OCI-LY7 (cell line): ENCODE results near the gene MREG. TPM values are rescaled to one million over a fixed set of nuclear protein-coding genes. Genes with fewer than 3 reads are reported as not detected.

Experiments used
- BruUV-seq: library from RNA; stranded (reverse); fragments of 400-500 nt; replicated peaks from 2 replicates; lab custom pipeline; 2021; lab: Mats Ljungman, UMichigan
- CTCF ChIA-PET: fragments of 300-600 bp; sonication (Branson Sonifier 250); formaldehyde crosslinking; loops from one replicate; lab custom pipeline; 2022; ENCODE audit warnings: antibody characterized with exemption; ENCODE audit not compliant: unreplicated experiment; lab: Charles Lee
- POLR2A ChIA-PET: fragments of 300-600 bp; sonication (Branson Sonifier 250); formaldehyde crosslinking; loops from one replicate; lab custom pipeline; 2022; ENCODE audit warnings: antibody characterized with exemption; lab: Charles Lee
- DNase-seq: peaks from one replicate; pipeline ENCODE4 v3.0.0-alpha.2; 2015; ENCODE audit warnings: low spot score
- H2AFZ ChIP-seq: fragments of 200-600 bp; sonication (generic), shearing (Covaris generic); 2 replicates; pipeline ENCODE4 v1.6.1; 2014; ENCODE audit warnings: mild to moderate bottlenecking, antibody characterized with exemption, low read length, moderate library complexity
- H3K27ac ChIP-seq: fragments of 200-600 bp; sonication (generic); 2 replicates; pipeline ENCODE4 v1.5.1; 2014; ENCODE audit warnings: mixed run types, low read depth, mild to moderate bottlenecking, moderate library complexity, low read length, inconsistent platforms; ENCODE audit not compliant: poor library complexity, severe bottlenecking
- H3K36me3 ChIP-seq: fragments of 200-600 bp; sonication (generic); 2 replicates; pipeline ENCODE4 v1.6.1; 2014; ENCODE audit warnings: mild to moderate bottlenecking, antibody characterized with exemption, low read length, moderate library complexity, mixed read lengths; ENCODE audit not compliant: insufficient read depth
- H3K4me1 ChIP-seq: fragments of 200-600 bp; sonication (generic); 2 replicates; pipeline ENCODE4 v1.5.1; 2014; ENCODE audit warnings: mild to moderate bottlenecking, low read length; ENCODE audit not compliant: insufficient read depth, poor library complexity, severe bottlenecking
- H3K4me2 ChIP-seq: fragments of 200-600 bp; sonication (generic); 2 replicates; pipeline ENCODE4 v1.6.1; 2014; ENCODE audit warnings: mild to moderate bottlenecking, low read length
- H3K4me3 ChIP-seq: fragments of 200-600 bp; sonication (generic); 2 replicates; pipeline ENCODE4 v1.5.1; 2014; ENCODE audit warnings: mild to moderate bottlenecking, low read depth, low read length; ENCODE audit not compliant: poor library complexity, severe bottlenecking
- H3K79me2 ChIP-seq: fragments of 200-600 bp; sonication (generic); 2 replicates; pipeline ENCODE4 v1.6.1; 2016; ENCODE audit warnings: low read depth, mild to moderate bottlenecking, low read length, moderate library complexity, mixed read lengths; ENCODE audit not compliant: insufficient read depth
- H3K9me2 ChIP-seq: fragments of 200-600 bp; sonication (generic); 2 replicates; pipeline ENCODE4 v1.6.1; 2016; ENCODE audit warnings: mild to moderate bottlenecking, low read length, mixed read lengths; ENCODE audit not compliant: insufficient read depth
- H3K9me3 ChIP-seq: fragments of 200-600 bp; sonication (generic); 2 replicates; pipeline ENCODE4 v1.6.1; 2014; ENCODE audit warnings: mild to moderate bottlenecking, mixed run types, low read length, mixed read lengths
- H4K20me1 ChIP-seq: fragments of 200-600 bp; sonication (generic); 2 replicates; pipeline ENCODE4 v1.6.1; 2014; ENCODE audit warnings: mild to moderate bottlenecking, antibody characterized with exemption, low read length, moderate library complexity, mixed read lengths; ENCODE audit not compliant: insufficient read depth
- EZH2phosphoT487 ChIP-seq: fragments of 200-600 bp; sonication (generic); IDR thresholded peaks from 2 replicates; pipeline ENCODE4 v1.6.1; 2018; ENCODE audit warnings: low read depth, borderline replicate concordance, mild to moderate bottlenecking, mixed run types, antibody characterized with exemption, low read length, moderate library complexity, mixed read lengths
- intact Hi-C: fragments of 100-400 bp; cut with micrococcal nuclease; formaldehyde crosslinking; loops from one replicate; pipeline ENCODE4 v1.10.0; 2022; ENCODE audit not compliant: unreplicated experiment
- total RNA-seq, 2 experiments: library from RNA; depleted of rRNA in 1 of 2; stranded (reverse); fragments of >200 nt in 1 of 2; shearing (Covaris generic) in 1 of 2; gene quantifications; 2 replicates each; pipeline ENCODE4 v1.2.3, GENCODE V29; 2014 to 2022
- TF ChIP-seq, protein P1 (sequence below): fragments of 200-600 bp; sonication (generic); conservative IDR thresholded peaks from 2 replicates; pipeline ENCODE4 v1.5.1; 2014; ENCODE audit warnings: mild to moderate bottlenecking, antibody characterized with exemption, low read length, moderate library complexity, mixed read lengths

Gene MREG
- total RNA-seq, 2 experiments from 2014 or later, result 5.6 to 9.3 TPM

DNA sequence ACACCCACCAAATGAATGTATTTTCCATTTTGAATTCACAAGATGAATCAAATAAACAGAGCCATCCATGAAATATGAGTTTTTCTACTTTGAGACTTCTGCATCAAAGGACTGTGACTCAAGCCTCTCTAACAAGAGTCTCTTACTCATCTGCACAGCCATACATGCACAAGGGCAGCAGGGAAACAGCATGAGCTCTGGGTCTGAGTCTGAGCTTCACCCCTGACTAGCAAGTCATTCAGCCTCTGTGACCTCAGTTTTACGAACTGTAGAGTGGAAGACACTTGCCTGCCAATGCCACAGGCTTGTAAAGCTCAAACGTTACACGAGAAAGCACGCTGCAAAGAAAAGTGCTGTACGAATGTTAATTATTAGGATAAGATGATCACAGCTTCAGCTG lies 42.9 kb downstream of the MREG start:
- ChIA-PET POLR2A (interaction anchor here (0.5 kb wide), 1 partner anchor 31 kb away, joined by 3 read pairs; no protein-coding TSS in a partner anchor), CTCF (no interaction called here)
- no peak for DNase-seq
- no peak overlapping the region for H3K4me2 ChIP-seq
- H3K79me2 ChIP-seq, result no peaks in the 10 kb centered on the region
- TF ChIP-seq, protein P1, sequence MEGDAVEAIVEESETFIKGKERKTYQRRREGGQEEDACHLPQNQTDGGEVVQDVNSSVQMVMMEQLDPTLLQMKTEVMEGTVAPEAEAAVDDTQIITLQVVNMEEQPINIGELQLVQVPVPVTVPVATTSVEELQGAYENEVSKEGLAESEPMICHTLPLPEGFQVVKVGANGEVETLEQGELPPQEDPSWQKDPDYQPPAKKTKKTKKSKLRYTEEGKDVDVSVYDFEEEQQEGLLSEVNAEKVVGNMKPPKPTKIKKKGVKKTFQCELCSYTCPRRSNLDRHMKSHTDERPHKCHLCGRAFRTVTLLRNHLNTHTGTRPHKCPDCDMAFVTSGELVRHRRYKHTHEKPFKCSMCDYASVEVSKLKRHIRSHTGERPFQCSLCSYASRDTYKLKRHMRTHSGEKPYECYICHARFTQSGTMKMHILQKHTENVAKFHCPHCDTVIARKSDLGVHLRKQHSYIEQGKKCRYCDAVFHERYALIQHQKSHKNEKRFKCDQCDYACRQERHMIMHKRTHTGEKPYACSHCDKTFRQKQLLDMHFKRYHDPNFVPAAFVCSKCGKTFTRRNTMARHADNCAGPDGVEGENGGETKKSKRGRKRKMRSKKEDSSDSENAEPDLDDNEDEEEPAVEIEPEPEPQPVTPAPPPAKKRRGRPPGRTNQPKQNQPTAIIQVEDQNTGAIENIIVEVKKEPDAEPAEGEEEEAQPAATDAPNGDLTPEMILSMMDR, result no peak
- TF ChIP-seq EZH2phosphoT487, result no peak
- H3K36me3 ChIP-seq, result no peaks in the 10 kb centered on the region
- BruUV-seq, result no TSS peak
- intact Hi-C loops, result no loop called here
- H3K27ac ChIP-seq, result no peak overlapping the region
- no peak overlapping the region for H2AFZ ChIP-seq
- no peaks in the 10 kb centered on the region for H3K9me3 ChIP-seq
- no peak overlapping the region for H3K4me3 ChIP-seq
- H3K9me2 ChIP-seq, result no peaks in the 10 kb centered on the region
- no peaks in the 10 kb centered on the region for H4K20me1 ChIP-seq
- no peaks in the 10 kb centered on the region for H3K4me1 ChIP-seq

DNA sequence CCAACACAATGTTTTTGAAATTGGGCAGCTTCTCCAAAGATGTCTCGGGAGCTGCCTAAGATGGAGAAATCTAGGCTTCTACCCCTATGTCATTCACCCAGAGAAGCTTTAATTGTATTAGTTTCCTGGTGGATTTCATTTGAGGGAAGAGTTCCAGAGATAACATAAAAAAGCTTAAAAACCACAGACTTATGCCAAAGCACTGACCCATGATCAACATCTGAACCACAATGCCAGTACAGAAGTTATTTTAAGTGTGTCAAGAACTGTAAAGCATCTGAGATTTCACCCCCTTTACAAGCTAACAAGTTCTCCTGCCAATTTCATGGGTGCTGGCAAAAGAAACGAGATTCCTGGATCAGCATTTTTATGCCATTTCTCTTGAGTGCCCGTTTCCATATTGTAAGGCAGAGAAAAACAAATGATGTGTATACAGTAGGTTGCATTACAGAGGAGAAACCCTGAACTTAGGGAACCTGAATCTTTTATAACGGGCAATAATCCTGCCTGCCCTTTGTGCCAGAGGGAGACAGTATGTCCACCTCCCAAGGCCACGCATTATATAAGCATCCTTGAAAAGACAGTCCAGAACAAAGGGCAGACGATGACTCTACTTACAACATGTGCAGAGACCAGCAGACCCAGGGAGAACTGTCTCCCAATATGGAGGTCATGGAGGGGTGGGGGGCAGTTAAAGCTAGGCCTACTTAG lies 44.1 kb downstream of the MREG start:
- ChIA-PET CTCF (no interaction called here), POLR2A (no interaction called here)
- H3K9me2 ChIP-seq, result no peaks in the 10 kb centered on the region
- intact Hi-C loops, result no loop called here
- no peaks in the 10 kb centered on the region for H3K79me2 ChIP-seq
- no peaks in the 10 kb centered on the region for H4K20me1 ChIP-seq
- no peaks in the 10 kb centered on the region for H3K9me3 ChIP-seq
- H3K4me1 ChIP-seq, result no peaks in the 10 kb centered on the region
- H3K4me2 ChIP-seq, result no peak overlapping the region
- no peak overlapping the region for H3K27ac ChIP-seq
- no peak for DNase-seq
- H3K36me3 ChIP-seq, result no peaks in the 10 kb centered on the region
- no peak overlapping the region for H3K4me3 ChIP-seq
- TF ChIP-seq, protein P1, result no peak
- TF ChIP-seq EZH2phosphoT487, result no peak
- no peak overlapping the region for H2AFZ ChIP-seq
- no TSS peak for BruUV-seq

DNA sequence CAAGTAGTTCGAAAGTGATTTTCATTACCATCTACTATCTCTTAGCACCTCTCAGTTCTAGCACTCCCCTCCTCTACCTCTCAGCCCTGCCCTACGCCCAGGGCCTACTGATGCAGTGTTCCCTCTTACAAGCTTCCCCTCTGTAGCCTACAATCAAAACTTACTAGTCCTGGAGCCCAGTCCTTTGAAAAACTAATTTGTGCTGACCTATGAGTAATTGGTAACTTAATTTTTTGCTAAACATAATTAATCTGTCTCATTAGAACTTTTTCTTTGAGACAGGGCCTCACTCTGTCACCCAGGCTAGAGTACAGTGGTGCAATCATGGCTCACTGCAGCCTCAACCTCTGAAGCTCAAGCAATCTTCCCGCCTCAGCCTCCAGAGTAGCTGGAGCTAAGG lies 44.9 kb downstream of the MREG start:
- no peak overlapping the region for H3K4me2 ChIP-seq
- no peaks in the 10 kb centered on the region for H3K79me2 ChIP-seq
- ChIA-PET POLR2A (interaction anchor here (0.6 to 1.0 kb wide), 2 partner anchors 10 to 257 kb away, joined by 3 read pairs; no protein-coding TSS in a partner anchor), CTCF (interaction anchor here (0.6 kb wide), 1 partner anchor 1975 kb away, joined by 4 read pairs; no protein-coding TSS in a partner anchor)
- H2AFZ ChIP-seq, result no peak overlapping the region
- H3K36me3 ChIP-seq, result no peaks in the 10 kb centered on the region
- TF ChIP-seq, protein P1, result no peak
- TF ChIP-seq EZH2phosphoT487, result no peak
- no peaks in the 10 kb centered on the region for H4K20me1 ChIP-seq
- no peak overlapping the region for H3K27ac ChIP-seq
- H3K4me3 ChIP-seq, result no peak overlapping the region
- DNase-seq, result no peak
- intact Hi-C loops, result no loop called here
- no peaks in the 10 kb centered on the region for H3K9me2 ChIP-seq
- no peaks in the 10 kb centered on the region for H3K9me3 ChIP-seq
- no TSS peak for BruUV-seq
- H3K4me1 ChIP-seq, result no peaks in the 10 kb centered on the region
